A549 (cell line): ENCODE measurements around the gene PRR15L. TPM values are rescaled to one million over a fixed set of nuclear protein-coding genes. Genes with fewer than 3 reads are reported as not detected.

Experiments
- ATAC-seq, 2 experiments: fragments of 200-7000 bp in 1 of 2; fragments of >200 bp in 1 of 2; cut with Nextera tagmentation in 1 of 2; cut with Tn5 transposase in 1 of 2; 3 replicates each; pipeline versions ENCODE4 v1.8.0 to v1.9.1; 2018 to 2020; ENCODE audit warnings: mild to moderate bottlenecking in 1 of 2, moderate library complexity in 1 of 2
- CTCF ChIA-PET: fragments of 300-600 bp; sonication (Branson Sonifier 250); formaldehyde crosslinking; extraction: SDS; loops from one replicate; lab custom pipeline; 2021; ENCODE audit warnings: antibody characterized with exemption, inconsistent platforms; lab: Yijun Ruan, JAX
- POLR2A ChIA-PET: fragments of 350-600 bp; formaldehyde crosslinking; extraction: SDS; loops from one replicate; lab custom pipeline; 2021; ENCODE audit warnings: antibody characterized with exemption, inconsistent platforms; lab: Yijun Ruan, JAX
- DNase-seq, 2 experiments: peaks; one replicate each; pipeline versions ENCODE4 v3.0.0 to v3.0.0-alpha.2; 2011 to 2016; ENCODE audit warnings: low read depth in 1 of 2, low spot score in 1 of 2
- FAIRE-seq: peaks from 2 replicates; lab custom pipeline; 2011; peaks lifted over from hg19 to GRCh38; lab: Jason Lieb, UNC
- H3K27ac ChIP-seq, 2 experiments: fragments of >200 bp; sonication (Bioruptor Twin); formaldehyde crosslinking; 3 replicates each; pipeline ENCODE4 v1.5.1; 2016 to 2017
- H3K4me1 ChIP-seq: fragments of >200 bp; sonication (Bioruptor Twin); formaldehyde crosslinking; 3 replicates; pipeline ENCODE4 v1.6.1; 2016
- H3K4me2 ChIP-seq: fragments of >200 bp; sonication (Bioruptor Twin); formaldehyde crosslinking; 3 replicates; pipeline ENCODE4 v1.6.1; 2016
- H3K4me3 ChIP-seq: fragments of >200 bp; sonication (Bioruptor Twin); formaldehyde crosslinking; 3 replicates; pipeline ENCODE4 v1.5.1; 2016
- H3K9me3 ChIP-seq: fragments of >200 bp; sonication (Bioruptor Twin); formaldehyde crosslinking; 3 replicates; pipeline ENCODE4 v1.6.1; 2016
- CBX2 ChIP-seq: fragments of 200-600 bp; sonication (generic); IDR thresholded peaks from 2 replicates; pipeline ENCODE4 v1.6.1; 2016; ENCODE audit warnings: low read depth, mild to moderate bottlenecking, borderline replicate concordance
- CBX8 ChIP-seq: fragments of 200-600 bp; sonication (generic); IDR thresholded peaks from 2 replicates; pipeline ENCODE4 v1.6.1; 2016
- ELK1 ChIP-seq: fragments of 150-350 bp; IDR thresholded peaks from 2 replicates; pipeline ENCODE4 v1.6.1; 2014; ENCODE audit warnings: low read depth, mild to moderate bottlenecking, low read length
- ESRRA ChIP-seq: fragments of 150-350 bp; IDR thresholded peaks from 2 replicates; pipeline ENCODE4 v1.6.1; 2014; ENCODE audit warnings: mild to moderate bottlenecking, low read length, borderline replicate concordance
- FOSL2 ChIP-seq, 2 experiments: fragments of 450-650 bp in 1 of 2; fragments of >200 bp in 1 of 2; sonication (Bioruptor Twin) in 1 of 2; formaldehyde crosslinking; IDR thresholded peaks; 2 replicates each; pipeline versions ENCODE4 v1.5.0 to v1.6.1; 2016 to 2020; ENCODE audit warnings: mild to moderate bottlenecking in 1 of 2, moderate library complexity in 1 of 2
- GATA3 ChIP-seq: IDR thresholded peaks from 2 replicates; pipeline ENCODE4 v1.6.1; 2012; ENCODE audit warnings: borderline replicate concordance
- HDAC2 ChIP-seq: fragments of 200-600 bp; sonication (generic); IDR thresholded peaks from 2 replicates; pipeline ENCODE4 v1.6.1; 2016
- HOXA7 ChIP-seq: fragments of 250-450 bp; sonication (Bioruptor Pico); IDR thresholded peaks from 2 replicates; pipeline ENCODE4 v1.5.0; 2020; ENCODE audit warnings: mild to moderate bottlenecking, moderate library complexity
- HOXB5 ChIP-seq: fragments of 250-450 bp; sonication (Bioruptor Pico); IDR thresholded peaks from 2 replicates; pipeline ENCODE4 v1.5.0; 2020; ENCODE audit warnings: mild to moderate bottlenecking, moderate library complexity
- KDM1A ChIP-seq: fragments of 200-600 bp; sonication (generic); IDR thresholded peaks from 2 replicates; pipeline ENCODE4 v1.6.1; 2016; ENCODE audit warnings: low read depth, mild to moderate bottlenecking
- MAFK ChIP-seq: fragments of 450-650 bp; IDR thresholded peaks from 2 replicates; pipeline ENCODE4 v1.6.1; 2014; ENCODE audit not compliant: partially characterized antibody
- MAZ ChIP-seq: fragments of 150-350 bp; IDR thresholded peaks from 2 replicates; pipeline ENCODE4 v1.6.1; 2014; ENCODE audit warnings: antibody characterized with exemption, low read depth, low read length, borderline replicate concordance
- MYC ChIP-seq: IDR thresholded peaks from 2 replicates; pipeline ENCODE4 v1.6.1; 2012; ENCODE audit warnings: mild to moderate bottlenecking, inconsistent platforms, low read length, improper control_type of control experiment, borderline replicate concordance
- NFE2L2 ChIP-seq: fragments of 150-350 bp; conservative IDR thresholded peaks from 2 replicates; pipeline ENCODE4 v1.6.1; 2014; ENCODE audit warnings: low read length
- PHF8 ChIP-seq: fragments of 200-600 bp; sonication (generic); IDR thresholded peaks from 2 replicates; pipeline ENCODE4 v1.6.1; 2016; ENCODE audit warnings: low read depth, mild to moderate bottlenecking, antibody characterized with exemption, moderate library complexity, borderline replicate concordance
- RARB ChIP-seq: fragments of 250-450 bp; sonication (Bioruptor Pico); IDR thresholded peaks from 2 replicates; pipeline ENCODE4 v1.8.0; 2021; ENCODE audit warnings: mild to moderate bottlenecking, moderate library complexity
- RNF2 ChIP-seq: fragments of 200-600 bp; sonication (generic); IDR thresholded peaks from 2 replicates; pipeline ENCODE4 v1.6.1; 2016; ENCODE audit warnings: low read depth, mild to moderate bottlenecking, antibody characterized with exemption, moderate library complexity, borderline replicate concordance
- TP53 ChIP-seq: fragments of 250-450 bp; sonication (Bioruptor Pico); IDR thresholded peaks from 2 replicates; pipeline ENCODE4 v1.5.0; 2021; ENCODE audit warnings: mild to moderate bottlenecking, moderate library complexity
- USF2 ChIP-seq: fragments of 450-650 bp; IDR thresholded peaks from 2 replicates; pipeline ENCODE4 v1.6.1; 2014; ENCODE audit warnings: antibody characterized with exemption
- ZFP36 ChIP-seq: fragments of 450-650 bp; IDR thresholded peaks from 2 replicates; pipeline ENCODE4 v1.6.1; 2014; ENCODE audit warnings: borderline replicate concordance; ENCODE audit not compliant: partially characterized antibody
- ZSCAN20 ChIP-seq: fragments of 250-450 bp; sonication (Bioruptor Pico); IDR thresholded peaks from 2 replicates; pipeline ENCODE4 v1.8.0; 2022; ENCODE audit warnings: mild to moderate bottlenecking, moderate library complexity
- WGBS: methylation state at CpG from one replicate; pipeline ENCODE4 v1.1.6; 2017; ENCODE audit errors: missing lambda C conversion rate; 5-methylcytosine and 5-hydroxymethylcytosine counted together
- polyA plus RNA-seq, 4 experiments: library from polyadenylated mRNA; depleted of rRNA in 3 of 4; stranded (reverse); fragments of >200 nt; fragmentation: RNase III in 1 of 4; extraction: RNeasy Plus Mini Kit Qiagen cat#74134 plus additional on column Dnase treatment in 1 of 4; gene quantifications; 2 replicates in 3 of 4; 3 replicates in 1 of 4; pipeline ENCODE4 v1.2.3, GENCODE V29; 2011 to 2017

PRR15L gene
- polyA plus RNA-seq, 2 of the 4 experiments (the other 2 are of a cell fraction) = 1.6 to 2.2 TPM

GRCh38 chr17:47955497-47956461 is 1.9 kb downstream of the PRR15L start:
- CTCF ChIA-PET = interaction anchor here (0.6 to 38.7 kb wide), 13 partner anchors 5 to 963 kb away, joined by 3 to 1426 read pairs (median 6); partner anchors contain the start of genes CDK5RAP3, PNPO, PRR15L and SCRN2
- ATAC-seq (no peak), FAIRE-seq (no peak), DNase-seq (no peak)
- H3K4me2 ChIP-seq = peak overlapping the region; percentile 71
- POLR2A ChIA-PET = interaction anchor here (0.7 to 2.0 kb wide), 4 partner anchors 7 to 60 kb away, joined by 3 to 7 read pairs (median 3); no protein-coding TSS in a partner anchor
- TF ChIP-seq KDM1A (no peak), MAFK (no peak), RARB (CRISPR knock-in tag) (no peak)
- TF ChIP-seq, all 56 proteins: peak for 0
- Histone ChIP-seq H3K9me3 (no peaks in the 10 kb centered on the region), H3K4me3 (no peak overlapping the region), H3K27ac (peak overlapping the region; percentile 72 to 75), H3K4me1 (peaks cover 32% of the 10 kb centered on the region)
- 82% methylated on average over 7 of the region's 7 CpGs for WGBS

- Histone ChIP-seq H3K9me3 (no peaks in the 10 kb centered on the region), H3K4me3 (no peak overlapping the region), H3K27ac (peak overlapping the region; percentile 7 to 72; a peak in 1 of 6 replicates), H3K4me1 (peaks cover 50% of the 10 kb centered on the region), H3K4me2 (no peak overlapping the region)
- ATAC-seq (no peak), FAIRE-seq (no peak)
- POLR2A ChIA-PET = interaction anchor here (1.1 kb wide), 1 partner anchor 13 kb away, joined by 4 read pairs; the partner anchor contains the start of gene PNPO
- TF ChIP-seq MAZ (no peak), RNF2 (no peak), HOXB5 (no peak), KDM1A (no peak), ZSCAN20 (CRISPR knock-in tag) (no peak), USF2 (no peak), NFE2L2 (no peak), MYC (no peak), CBX2 (no peak), GATA3 (no peak), CBX8 (no peak), ESRRA (no peak), HDAC2 (no peak), ZFP36 (no peak), PHF8 (no peak), HOXA7 (CRISPR knock-in tag) (no peak), FOSL2 (IDR thresholded peaks at IDR 0.05) (no peak), FOSL2 (CRISPR knock-in tag; IDR thresholded peaks at IDR 0.05) (no peak), ELK1 (no peak), TP53 (CRISPR knock-in tag) (no peak)
- TF ChIP-seq, all 56 proteins: peak for 0
- CTCF ChIA-PET = interaction anchor here (0.6 to 38.7 kb wide), 9 partner anchors 3 to 104 kb away, joined by 3 to 1426 read pairs (median 8); partner anchors contain the start of genes CDK5RAP3, PNPO and PRR15L
- no peak for DNase-seq
Observed at GRCh38 chr17:47953909-47954308, 3.8 kb downstream of the PRR15L start.
